ENCODE results near the gene PKHD1. TPM values are rescaled to one million over a fixed set of nuclear protein-coding genes. Genes with fewer than 3 reads are reported as not detected.

Gene PKHD1
- total and polyA plus RNA-seq, 2 donors (not counting 1 experiment from before 2014, with no cell fraction given): not detected

DNA sequence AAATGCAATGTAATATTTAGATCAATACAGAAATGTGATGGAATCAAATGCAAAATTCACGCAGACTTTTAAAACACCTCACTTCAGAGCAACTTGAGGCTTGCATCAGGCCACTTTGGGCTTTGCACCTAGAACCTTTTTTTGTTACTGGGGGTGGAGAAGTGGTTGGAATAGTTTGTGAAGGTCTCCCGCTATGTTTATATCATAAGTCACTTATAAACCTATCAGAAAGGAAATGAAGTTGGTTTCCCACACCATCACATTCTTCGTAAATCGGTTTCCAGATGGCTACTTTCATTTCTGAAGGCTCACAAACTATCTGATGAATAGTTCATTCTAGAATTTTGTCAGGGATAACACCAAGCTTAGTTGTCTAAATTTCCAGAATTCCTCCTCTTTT lies 74.8 kb downstream of the PKHD1 start:
- Histone ChIP-seq H4K20me1 (ENCODE audit: control insufficient read depth, insufficient read depth, low read length, poor library complexity, severe bottlenecking) (no peaks in the 10 kb centered on the region), H3K4me2 (replicated peaks; ENCODE audit: low read depth, low read length, poor library complexity, severe bottlenecking) (no peak overlapping the region), H3K36me3 (replicated peaks in 1 of 2; ENCODE audit: control extremely low read depth in 1 of 2, control insufficient read depth in 1 of 2, extremely low read depth in 1 of 2, insufficient read depth in 2 of 2, low read length in 1 of 2) (no peaks in the 10 kb centered on the region), H3K9me3 (ENCODE audit: control extremely low read depth in 1 of 3, control insufficient read depth in 2 of 3, insufficient read depth in 1 of 3, low read length in 2 of 3) (no peaks in the 10 kb centered on the region), H2AFZ (ENCODE audit: insufficient read depth, low read depth, low read length, poor library complexity, severe bottlenecking) (no peak overlapping the region), H3K9ac (ENCODE audit: low read length) (no peak overlapping the region), H3K27ac (ENCODE audit: low read length in 2 of 2) (no peak overlapping the region), H3K4me3 (ENCODE audit: control extremely low read depth in 1 of 5, extremely low read depth in 1 of 5, insufficient read depth in 1 of 5, low read depth in 2 of 5, low read length in 4 of 5) (no peak overlapping the region), H3K79me2 (ENCODE audit: control insufficient read depth, insufficient read depth, low read length) (no peaks in the 10 kb centered on the region), H3K4me1 (ENCODE audit: control insufficient read depth in 2 of 2, insufficient read depth in 2 of 2, low read length in 2 of 2) (peaks cover 0 to 6% of the 10 kb centered on the region in 2 donors), H3K27me3 (replicated peaks in 1 of 4; ENCODE audit: control extremely low read depth in 1 of 4, control insufficient read depth in 3 of 4, insufficient read depth in 4 of 4, low read length in 3 of 4) (peaks cover 0 to 5% (median 0%) of the 10 kb centered on the region in 4 experiments)
- no peak overlapping the region for H3K4me3 Mint-ChIP-seq
- H3K27me3 Mint-ChIP-seq: peaks cover 11% of the 10 kb centered on the region
- ChIA-PET CTCF (interaction anchor here (2.0 kb wide), 1 partner anchor 12 kb away, joined by 5 read pairs; no protein-coding TSS in a partner anchor), POLR2A (no interaction called here)
- no peak overlapping the region for H3K27ac Mint-ChIP-seq
- no CpG with 5 or more reads among the region's 4 CpGs for WGBS (ENCODE audit: insufficient coverage)
- peaks cover 2% of the 10 kb centered on the region for H3K9me3 Mint-ChIP-seq (ENCODE audit: insufficient read depth)
- ATAC-seq (ENCODE audit: low read depth): no peak
- intact Hi-C loops (cut with micrococcal nuclease): no loop called here
- DNase-seq: no peak
- TF ChIP-seq EZH2 (IDR thresholded peaks at IDR 0.05; ENCODE audit: borderline replicate concordance, insufficient read depth, low read depth, low read length, poor library complexity, severe bottlenecking) (no peak), CTCF (IDR thresholded peaks at IDR 0.05) (no peak)
- H3K4me1 Mint-ChIP-seq: peaks cover 4% of the 10 kb centered on the region

GRCh38 chr6:52010806-52011205 lies 76.6 kb downstream of the PKHD1 start:
- H3K4me3 Mint-ChIP-seq: no peak overlapping the region
- ATAC-seq (ENCODE audit: low read depth) (no peak), DNase-seq (no peak)
- H3K27me3 ChIP-seq (replicated peaks in 1 of 4; ENCODE audit: control extremely low read depth in 1 of 4, control insufficient read depth in 3 of 4, insufficient read depth in 4 of 4, low read length in 3 of 4): peaks cover 0 to 5% (median 0%) of the 10 kb centered on the region in 4 experiments
- H3K27me3 Mint-ChIP-seq: peaks cover 12% of the 10 kb centered on the region
- H2AFZ ChIP-seq (ENCODE audit: insufficient read depth, low read depth, low read length, poor library complexity, severe bottlenecking): no peak overlapping the region
- peaks cover under 1% of the 10 kb centered on the region for H3K4me1 Mint-ChIP-seq
- no peak for TF ChIP-seq CTCF (IDR thresholded peaks at IDR 0.05)
- TF ChIP-seq EZH2 (IDR thresholded peaks at IDR 0.05; ENCODE audit: borderline replicate concordance, insufficient read depth, low read depth, low read length, poor library complexity, severe bottlenecking): no peak
- H3K27ac ChIP-seq (ENCODE audit: low read length in 2 of 2): no peak overlapping the region
- H3K4me2 ChIP-seq (replicated peaks; ENCODE audit: low read depth, low read length, poor library complexity, severe bottlenecking): no peak overlapping the region
- H3K4me1 ChIP-seq (ENCODE audit: control insufficient read depth in 2 of 2, insufficient read depth in 2 of 2, low read length in 2 of 2): peaks cover 0 to 2% of the 10 kb centered on the region in 2 donors
- no peaks in the 10 kb centered on the region for H3K36me3 ChIP-seq (replicated peaks in 1 of 2; ENCODE audit: control extremely low read depth in 1 of 2, control insufficient read depth in 1 of 2, extremely low read depth in 1 of 2, insufficient read depth in 2 of 2, low read length in 1 of 2)
- no peaks in the 10 kb centered on the region for H3K79me2 ChIP-seq (ENCODE audit: control insufficient read depth, insufficient read depth, low read length)
- no peak overlapping the region for H3K4me3 ChIP-seq (ENCODE audit: control extremely low read depth in 1 of 5, extremely low read depth in 1 of 5, insufficient read depth in 1 of 5, low read depth in 2 of 5, low read length in 4 of 5)
- intact Hi-C loops (cut with micrococcal nuclease): no loop called here
- no peaks in the 10 kb centered on the region for H4K20me1 ChIP-seq (ENCODE audit: control insufficient read depth, insufficient read depth, low read length, poor library complexity, severe bottlenecking)
- no peak overlapping the region for H3K27ac Mint-ChIP-seq
- CTCF ChIA-PET: interaction anchor here (1.2 kb wide), 1 partner anchor 10 kb away, joined by 3 read pairs; no protein-coding TSS in a partner anchor
- POLR2A ChIA-PET: no interaction called here
- no CpG with 5 or more reads among the region's 1 CpG for WGBS (ENCODE audit: insufficient coverage)
- H3K9me3 Mint-ChIP-seq (ENCODE audit: insufficient read depth): peaks cover 2% of the 10 kb centered on the region
- no peak overlapping the region for H3K9ac ChIP-seq (ENCODE audit: low read length)
- H3K9me3 ChIP-seq (ENCODE audit: control extremely low read depth in 1 of 3, control insufficient read depth in 2 of 3, insufficient read depth in 1 of 3, low read length in 2 of 3): no peaks in the 10 kb centered on the region

All from B cell (primary cell).